Activated CD4-positive, alpha-beta T cell treated with anti-CD3 and anti-CD28 coated beads, Interleukin-2, amount 10 ng/mL, durations not matched to agents 7 days and 5 days (primary cell): ENCODE data around the gene CCDC6. TPM values are rescaled to one million over a fixed set of nuclear protein-coding genes. Genes with fewer than 3 reads are reported as not detected.
"Not testable (repeated sequence)": the region's sequence is repeated elsewhere in the genome, so short reads cannot be mapped to it uniquely, and the experiment has no call there.

Experiments
- CTCF ChIA-PET: fragments of 350-600 bp; sonication (Branson Sonifier 250); formaldehyde crosslinking; loops from one replicate; lab custom pipeline; 2021; ENCODE audit warnings: antibody characterized with exemption; lab: Charles Lee
- POLR2A ChIA-PET: fragments of 350-600 bp; sonication (Branson Sonifier 250); formaldehyde crosslinking; loops from one replicate; lab custom pipeline; 2021; ENCODE audit warnings: antibody characterized with exemption; lab: Charles Lee
- DNase-seq: peaks from one replicate; pipeline ENCODE4 v3.0.0-alpha.2; 2020
- H3K27ac Mint-ChIP-seq: one replicate; pipeline ENCODE4 v1.8.0; 2021; ENCODE audit warnings: mild to moderate bottlenecking, moderate library complexity, mixed read lengths
- H3K27me3 Mint-ChIP-seq: one replicate; pipeline ENCODE4 v1.8.0; 2021; ENCODE audit warnings: mixed read lengths
- H3K36me3 Mint-ChIP-seq: one replicate; pipeline ENCODE4 v1.8.0; 2021; ENCODE audit warnings: low read depth, mixed read lengths
- H3K4me1 Mint-ChIP-seq: one replicate; pipeline ENCODE4 v1.8.0; 2021; ENCODE audit warnings: mixed read lengths
- H3K4me3 Mint-ChIP-seq: one replicate; pipeline ENCODE4 v1.8.0; 2021; ENCODE audit warnings: mild to moderate bottlenecking, moderate library complexity, mixed read lengths
- H3K9me3 Mint-ChIP-seq: one replicate; pipeline ENCODE4 v1.8.0; 2021; ENCODE audit warnings: mixed read lengths
- total RNA-seq, 2 experiments: library from RNA; stranded (reverse); gene quantifications; one replicate each; pipeline ENCODE4 v1.2.3, GENCODE V29; 2021

The CCDC6 gene
- total RNA-seq, 2 experiments from 2014 or later: 18.9 to 21.8 TPM

DNA sequence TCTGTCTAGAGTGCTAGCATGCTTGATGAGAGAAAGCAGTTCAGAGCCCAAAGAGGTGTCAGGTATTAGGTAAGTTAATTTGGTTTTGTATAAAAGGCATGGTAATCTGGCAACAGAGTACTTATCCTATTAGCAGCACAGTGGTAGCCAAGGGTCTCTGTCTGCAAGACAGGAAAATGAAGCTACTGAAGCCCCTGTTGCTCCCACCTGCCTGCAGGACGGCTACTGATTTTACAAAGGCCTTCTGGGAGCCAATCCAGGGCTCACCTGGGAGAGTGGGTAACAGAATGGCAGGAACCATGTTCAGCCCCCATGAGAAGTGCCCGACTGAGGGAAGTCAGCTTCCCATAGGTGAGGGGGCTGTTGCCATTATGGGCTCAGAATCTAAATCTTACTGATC is 116.3 kb downstream of the CCDC6 start:
- H3K4me3 Mint-ChIP-seq, CTCF ChIA-PET, H3K9me3 Mint-ChIP-seq, POLR2A ChIA-PET, H3K27ac Mint-ChIP-seq, H3K4me1 Mint-ChIP-seq, H3K27me3 Mint-ChIP-seq, DNase-seq: not testable (repeated sequence)
- peaks cover 36% of the 10 kb centered on the region for H3K36me3 Mint-ChIP-seq

DNA sequence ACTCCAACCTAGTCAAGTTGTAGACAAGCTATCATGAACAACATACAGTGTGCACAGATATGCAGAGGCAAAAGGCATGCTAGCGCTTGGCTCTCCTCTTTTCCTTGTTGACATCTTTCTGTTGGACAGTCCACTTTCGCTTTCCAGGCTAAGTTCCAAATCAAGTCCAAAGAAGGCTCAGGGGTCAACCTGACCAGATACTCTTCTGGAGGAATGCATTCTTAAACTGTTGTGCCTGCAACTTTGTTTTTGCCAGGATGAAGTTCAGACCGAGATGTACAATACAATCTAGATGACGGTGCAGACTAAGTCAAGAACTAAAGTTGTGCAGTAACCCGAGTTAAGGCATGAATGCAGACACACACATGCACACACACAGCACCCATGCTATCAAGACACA is 117.4 kb downstream of the CCDC6 start:
- H3K27me3 Mint-ChIP-seq, H3K9me3 Mint-ChIP-seq, CTCF ChIA-PET, POLR2A ChIA-PET, DNase-seq, H3K27ac Mint-ChIP-seq, H3K4me1 Mint-ChIP-seq, H3K4me3 Mint-ChIP-seq: not testable (repeated sequence)
- H3K36me3 Mint-ChIP-seq: peaks cover 25% of the 10 kb centered on the region

DNA sequence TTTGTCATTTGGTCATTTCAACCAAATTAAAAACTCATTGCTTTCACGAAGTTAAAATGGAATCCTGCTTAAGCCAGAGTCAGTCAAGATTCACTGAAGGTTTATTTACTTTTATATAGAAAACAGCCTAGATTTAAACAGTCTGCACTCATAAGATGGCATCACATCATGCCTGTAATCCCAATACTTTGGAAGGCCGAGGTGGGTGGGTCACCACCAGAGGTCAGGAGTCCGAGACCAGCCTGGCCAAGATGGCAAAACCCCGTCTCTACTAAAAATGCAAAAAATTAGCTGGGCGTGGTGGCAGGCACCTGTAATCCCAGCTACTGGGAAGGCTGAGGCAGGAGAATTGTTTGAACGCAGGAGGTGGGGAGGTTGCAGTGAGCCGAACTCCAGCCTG is 119.3 kb downstream of the CCDC6 start:
- H3K9me3 Mint-ChIP-seq, H3K27me3 Mint-ChIP-seq, H3K4me1 Mint-ChIP-seq, H3K4me3 Mint-ChIP-seq, H3K27ac Mint-ChIP-seq, POLR2A ChIA-PET, DNase-seq, CTCF ChIA-PET: not testable (repeated sequence)
- H3K36me3 Mint-ChIP-seq: peaks cover 14% of the 10 kb centered on the region

DNA sequence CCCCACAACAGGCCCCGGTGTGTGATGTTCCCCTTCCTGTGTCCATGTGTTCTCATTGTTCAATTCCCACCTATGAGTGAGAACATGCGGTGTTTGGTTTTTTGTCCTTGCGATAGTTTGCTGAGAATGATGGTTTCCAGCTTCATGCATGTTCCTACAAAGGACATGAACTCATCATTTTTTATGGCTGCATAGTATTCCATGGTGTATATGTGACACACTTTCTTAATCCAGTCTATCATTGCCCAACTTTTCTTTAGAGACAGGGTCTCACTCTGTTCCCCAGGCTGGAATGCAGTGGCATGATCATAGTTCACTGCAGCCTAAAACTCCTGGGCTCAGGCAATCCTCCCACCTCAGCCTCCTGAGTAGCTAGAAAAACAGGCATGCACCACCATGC is 120.9 kb downstream of the CCDC6 start:
- H3K36me3 Mint-ChIP-seq, H3K4me3 Mint-ChIP-seq, H3K9me3 Mint-ChIP-seq, POLR2A ChIA-PET, DNase-seq, H3K27ac Mint-ChIP-seq, H3K27me3 Mint-ChIP-seq, H3K4me1 Mint-ChIP-seq: not testable (repeated sequence)
- CTCF ChIA-PET: interaction anchor here (1.3 kb wide), 1 partner anchor 150 kb away, joined by 3 read pairs; no protein-coding TSS in a partner anchor

DNA sequence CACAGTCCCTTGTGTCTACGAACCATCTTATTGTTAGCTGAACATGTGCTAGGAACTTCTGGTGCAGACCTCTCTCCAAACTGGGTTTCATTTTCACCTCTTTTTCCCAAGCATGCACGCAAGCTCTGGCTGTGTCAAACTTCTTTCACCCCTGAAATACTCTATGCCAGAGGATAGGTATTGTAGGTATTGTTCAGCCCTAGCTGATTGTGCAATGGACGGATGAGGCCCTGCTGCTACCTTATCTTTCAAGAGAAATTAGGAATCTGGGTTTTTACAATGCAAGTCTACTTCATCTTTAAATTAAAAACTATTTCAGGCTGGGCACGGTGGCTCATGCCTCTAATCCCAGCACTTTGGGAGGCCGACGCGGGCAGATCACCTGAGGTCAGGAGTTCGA is 124.8 kb downstream of the CCDC6 start:
- ChIA-PET POLR2A (no interaction called here), CTCF (no interaction called here)
- no peaks in the 10 kb centered on the region for H3K4me1 Mint-ChIP-seq

DNA sequence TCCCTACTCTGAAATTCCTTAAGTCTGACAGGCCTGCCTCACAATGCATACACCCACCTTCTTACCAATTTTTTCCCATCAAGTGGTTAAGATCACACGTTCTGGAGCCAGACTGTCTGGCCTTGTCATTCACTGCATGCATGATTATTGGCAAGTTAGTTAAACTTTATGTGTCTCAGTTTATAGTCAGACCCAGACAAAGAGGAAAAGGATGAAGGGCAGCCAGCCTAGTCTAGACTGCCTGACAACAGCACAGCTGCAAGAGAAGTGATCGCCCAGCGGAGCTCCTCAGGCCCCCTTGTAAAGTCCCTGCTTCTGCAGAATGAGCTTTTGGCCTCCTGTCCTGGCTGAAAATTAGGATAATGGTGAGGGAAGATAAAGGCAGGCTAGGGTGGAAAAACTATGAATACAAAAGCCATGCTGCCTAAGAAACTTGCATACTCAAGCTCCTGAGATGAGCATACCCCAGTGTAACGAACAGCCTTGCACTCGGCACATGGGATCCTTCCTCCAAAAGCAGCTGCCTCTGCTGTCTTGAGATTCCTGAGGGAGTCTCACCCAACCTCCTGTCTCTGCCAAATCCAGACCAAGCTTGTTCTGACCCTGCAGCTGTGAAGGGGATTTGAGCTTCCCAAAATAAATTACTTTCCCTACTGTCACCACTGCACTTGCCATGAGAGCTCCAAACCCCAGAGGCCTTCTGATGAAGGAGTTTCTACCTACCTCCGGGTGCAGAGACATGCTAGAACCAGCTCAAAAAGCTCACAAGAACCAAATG is 126.4 kb downstream of the CCDC6 start:
- POLR2A ChIA-PET: no interaction called here
- no peak overlapping the region for H3K4me3 Mint-ChIP-seq

More for the DNA sequence above, 124.8 kb downstream of the CCDC6 start:
- H3K36me3 Mint-ChIP-seq: no peaks in the 10 kb centered on the region
- H3K27ac Mint-ChIP-seq: no peak overlapping the region
- DNase-seq: no peak
- H3K27me3 Mint-ChIP-seq: no peaks in the 10 kb centered on the region
- H3K9me3 Mint-ChIP-seq: no peaks in the 10 kb centered on the region
- H3K4me3 Mint-ChIP-seq: no peak overlapping the region

DNA sequence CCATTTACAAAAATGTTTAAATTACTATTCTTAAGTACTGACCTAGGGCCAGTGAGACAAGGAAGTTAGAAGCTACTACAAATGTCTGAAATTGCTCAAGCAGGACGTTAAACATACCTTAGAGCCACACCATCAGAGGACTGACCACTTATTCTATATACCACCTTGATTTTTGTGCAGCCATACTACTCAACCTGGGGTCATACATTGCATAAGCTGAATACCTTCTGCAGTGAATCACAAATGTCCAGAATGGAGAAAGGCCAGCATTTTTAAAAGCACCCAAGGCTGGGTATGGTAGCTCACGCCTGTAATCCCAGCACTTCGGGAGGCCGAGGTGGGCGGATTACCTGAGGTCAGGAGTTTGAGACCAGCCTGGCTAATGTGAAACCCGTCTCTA is 131.9 kb downstream of the CCDC6 start:
- Mint-ChIP-seq H3K36me3 (no peaks in the 10 kb centered on the region), H3K4me1 (no peaks in the 10 kb centered on the region), H3K27me3 (no peaks in the 10 kb centered on the region), H3K9me3 (no peaks in the 10 kb centered on the region), H3K4me3 (no peak overlapping the region), H3K27ac (no peak overlapping the region)
- ChIA-PET POLR2A (no interaction called here), CTCF (no interaction called here)
- DNase-seq: no peak

More for the DNA sequence above, 126.4 kb downstream of the CCDC6 start:
- H3K27ac Mint-ChIP-seq: no peak overlapping the region
- no peaks in the 10 kb centered on the region for H3K4me1 Mint-ChIP-seq
- H3K9me3 Mint-ChIP-seq: no peaks in the 10 kb centered on the region
- H3K36me3 Mint-ChIP-seq: no peaks in the 10 kb centered on the region
- CTCF ChIA-PET: no interaction called here
- DNase-seq: no peak
- no peaks in the 10 kb centered on the region for H3K27me3 Mint-ChIP-seq

DNA sequence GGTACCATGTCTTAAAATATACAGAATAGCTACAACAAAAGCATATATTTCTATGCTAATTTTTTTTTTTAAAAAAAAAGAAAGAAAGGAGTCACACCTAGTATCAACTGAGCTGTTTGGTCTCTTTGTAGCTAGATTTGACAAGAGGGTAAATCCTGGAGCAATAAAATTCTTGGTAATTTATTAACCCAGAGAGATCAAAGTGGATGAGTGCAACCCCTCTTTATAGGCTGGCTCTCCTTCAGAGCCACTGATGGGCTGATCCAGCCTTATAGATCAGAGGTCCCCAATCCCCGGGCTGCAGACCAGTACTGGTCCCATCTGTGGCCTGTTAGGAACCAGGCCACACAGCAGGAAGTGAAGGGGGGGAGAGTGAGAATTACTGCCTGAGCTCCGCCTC is 133.3 kb downstream of the CCDC6 start:
- POLR2A ChIA-PET: no interaction called here
- Mint-ChIP-seq H3K4me3 (no peak overlapping the region), H3K4me1 (no peaks in the 10 kb centered on the region), H3K9me3 (no peaks in the 10 kb centered on the region), H3K27me3 (no peaks in the 10 kb centered on the region), H3K27ac (no peak overlapping the region), H3K36me3 (no peaks in the 10 kb centered on the region)
- DNase-seq: no peak
- CTCF ChIA-PET: no interaction called here

DNA sequence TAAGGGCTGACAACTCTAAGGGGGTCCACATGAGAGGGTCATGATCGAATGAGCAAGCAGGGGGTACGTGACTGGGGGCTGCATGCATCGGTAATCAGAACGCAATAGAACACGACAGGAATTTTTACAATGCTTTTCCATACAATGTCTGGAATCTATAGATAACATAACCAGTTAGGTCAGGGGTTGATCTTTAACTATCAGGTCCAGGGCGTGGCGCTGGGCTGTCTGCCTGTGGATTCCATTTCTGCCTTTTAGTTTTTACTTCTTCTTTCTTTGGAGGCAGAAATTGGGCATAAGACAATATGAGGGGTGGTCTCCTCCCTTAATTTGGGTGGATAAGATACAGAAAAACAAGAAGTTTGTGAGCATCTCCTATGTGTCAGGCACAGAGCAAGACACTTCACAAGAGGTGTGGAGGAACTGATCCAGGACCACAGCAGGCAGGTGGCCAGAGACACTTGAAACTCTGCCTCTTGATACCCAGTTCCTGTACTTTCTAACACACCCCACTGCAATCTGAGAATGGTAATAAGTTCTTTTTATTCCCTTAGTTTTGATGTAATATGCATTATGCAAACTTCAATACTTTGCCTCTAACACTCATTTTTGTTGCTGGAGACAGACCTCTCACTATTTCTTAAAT is 135.1 kb downstream of the CCDC6 start:
- H3K36me3 Mint-ChIP-seq: no peaks in the 10 kb centered on the region
- CTCF ChIA-PET: no interaction called here
- no peak overlapping the region for H3K27ac Mint-ChIP-seq
- no peaks in the 10 kb centered on the region for H3K9me3 Mint-ChIP-seq
- no peaks in the 10 kb centered on the region for H3K4me1 Mint-ChIP-seq
- no peak for DNase-seq
- H3K4me3 Mint-ChIP-seq: no peak overlapping the region
- POLR2A ChIA-PET: no interaction called here
- no peaks in the 10 kb centered on the region for H3K27me3 Mint-ChIP-seq

DNA sequence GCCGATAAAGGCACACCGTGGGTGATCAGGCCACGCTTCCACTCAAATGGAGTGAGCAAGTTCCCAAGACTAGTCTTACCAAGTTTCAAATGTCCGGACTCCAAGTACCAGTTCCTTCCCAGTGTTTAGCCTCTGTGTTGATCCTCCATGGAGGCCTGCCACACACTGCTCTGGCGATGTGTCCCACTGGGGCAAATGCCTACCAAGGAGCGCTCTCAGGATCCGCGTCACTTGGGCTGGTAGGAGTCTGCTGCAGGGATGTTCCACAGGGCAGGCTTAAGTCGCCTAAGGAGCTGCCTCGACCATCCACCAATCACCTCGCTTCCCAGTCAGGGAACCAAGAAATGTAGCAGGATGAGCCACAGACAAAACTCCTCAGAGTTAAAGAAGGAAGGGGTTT is 135.7 kb downstream of the CCDC6 start:
- Mint-ChIP-seq H3K4me3 (no peak overlapping the region), H3K4me1 (no peaks in the 10 kb centered on the region), H3K9me3 (no peaks in the 10 kb centered on the region), H3K27ac (no peak overlapping the region), H3K27me3 (no peaks in the 10 kb centered on the region), H3K36me3 (no peaks in the 10 kb centered on the region)
- POLR2A ChIA-PET: no interaction called here
- CTCF ChIA-PET: no interaction called here
- DNase-seq: no peak

DNA sequence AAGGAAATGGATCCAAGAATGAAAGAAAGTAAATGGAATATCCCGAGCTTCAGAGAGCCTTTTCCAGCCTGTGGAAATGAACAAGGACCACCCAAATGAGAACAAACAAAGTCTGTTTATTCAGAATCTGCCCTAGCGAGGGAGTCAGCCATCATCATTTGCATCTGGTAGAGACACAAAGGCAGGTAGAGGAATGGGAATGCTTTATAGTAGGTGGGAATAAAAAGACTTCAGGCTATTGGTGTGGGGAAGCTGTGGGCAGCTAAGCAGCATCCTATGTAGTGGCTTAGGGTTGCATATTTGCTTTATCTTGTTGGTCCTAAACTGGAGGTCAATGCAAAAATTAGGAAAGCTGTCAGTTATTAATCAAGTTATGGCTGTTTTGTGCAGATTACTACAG is 143.9 kb downstream of the CCDC6 start:
- DNase-seq: no peak
- Mint-ChIP-seq H3K36me3 (no peaks in the 10 kb centered on the region), H3K4me1 (no peaks in the 10 kb centered on the region), H3K4me3 (no peak overlapping the region), H3K27ac (no peak overlapping the region), H3K27me3 (peaks cover 6% of the 10 kb centered on the region), H3K9me3 (no peaks in the 10 kb centered on the region)
- CTCF ChIA-PET: no interaction called here
- POLR2A ChIA-PET: no interaction called here

DNA sequence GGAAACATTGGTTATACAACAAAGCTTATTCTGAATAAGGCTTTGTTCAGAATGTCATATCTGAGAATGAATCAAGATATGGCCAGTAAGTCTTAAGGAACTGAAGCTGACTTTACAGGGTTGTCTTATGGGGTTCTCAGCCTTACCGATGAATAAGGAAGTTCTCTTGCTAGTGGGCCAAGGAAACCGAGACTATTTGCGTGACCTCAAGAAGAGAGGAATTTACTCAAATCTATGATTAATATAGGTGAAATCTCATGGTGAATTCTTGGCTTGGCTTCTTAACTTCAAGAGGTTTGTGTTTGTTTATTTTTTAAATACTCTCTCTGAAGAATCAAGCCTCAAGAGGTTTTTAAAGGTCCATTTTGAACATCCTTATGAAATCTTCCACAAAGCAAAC is 148.4 kb downstream of the CCDC6 start:
- no peak for DNase-seq
- H3K9me3 Mint-ChIP-seq: no peaks in the 10 kb centered on the region
- ChIA-PET CTCF (no interaction called here), POLR2A (interaction anchor here (0.6 kb wide), 1 partner anchor 9 kb away, joined by 3 read pairs; no protein-coding TSS in a partner anchor)
- H3K4me3 Mint-ChIP-seq: no peak overlapping the region
- H3K36me3 Mint-ChIP-seq: no peaks in the 10 kb centered on the region
- H3K4me1 Mint-ChIP-seq: no peaks in the 10 kb centered on the region
- no peak overlapping the region for H3K27ac Mint-ChIP-seq
- H3K27me3 Mint-ChIP-seq: peaks cover 11% of the 10 kb centered on the region

DNA sequence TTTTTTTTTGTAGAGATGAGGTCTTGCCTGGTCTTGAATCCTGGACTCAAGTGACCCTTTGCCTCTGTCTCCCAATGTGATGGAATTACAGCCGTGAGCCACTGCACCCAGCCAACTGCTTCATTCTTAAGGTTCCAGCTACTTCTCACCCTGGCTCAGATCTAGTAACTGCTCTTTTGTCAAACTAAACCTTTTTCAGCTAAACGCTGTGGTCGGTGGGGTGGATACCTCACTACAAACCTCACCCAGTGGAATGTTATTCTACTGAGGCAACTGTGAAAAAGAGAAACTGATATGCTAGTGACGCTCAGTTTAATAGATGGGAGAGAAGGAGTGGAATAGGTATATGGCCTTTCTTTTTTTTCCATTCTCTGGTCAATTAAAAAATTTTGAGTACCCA is 151.4 kb downstream of the CCDC6 start:
- Mint-ChIP-seq H3K9me3 (no peaks in the 10 kb centered on the region), H3K27me3 (peaks cover 16% of the 10 kb centered on the region), H3K27ac (no peak overlapping the region), H3K36me3 (no peaks in the 10 kb centered on the region), H3K4me3 (no peak overlapping the region), H3K4me1 (no peaks in the 10 kb centered on the region)
- ChIA-PET POLR2A (no interaction called here), CTCF (no interaction called here)
- no peak for DNase-seq
